ENCODE measurements around the gene SLCO1C1.

DNA sequence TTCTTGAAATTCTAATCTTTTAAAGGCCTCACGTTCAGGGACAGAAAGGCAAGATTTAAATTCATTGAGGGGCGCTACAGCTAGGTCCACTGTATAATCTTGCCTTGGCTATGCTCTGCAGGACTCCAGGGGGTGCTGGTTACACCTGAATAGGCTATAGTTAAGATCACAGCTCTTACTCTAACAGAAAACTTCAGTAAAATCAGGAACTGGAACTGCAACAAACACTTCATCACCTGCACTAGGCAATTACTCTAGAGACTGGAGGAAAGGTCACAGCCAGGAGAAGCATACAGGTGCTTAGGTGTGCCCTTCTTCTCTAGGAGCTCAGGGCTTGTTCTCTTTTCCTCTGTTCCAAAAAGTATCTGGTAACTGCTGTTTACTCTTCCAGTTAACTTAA, 20.9 kb downstream of the SLCO1C1 start:
- TF ChIP-seq SUZ12 (IDR thresholded peaks at IDR 0.05) (no peak), SP1 (IDR thresholded peaks at IDR 0.05) (no peak), FOXA1 (IDR thresholded peaks at IDR 0.05) (no peak), FOXM1 (IDR thresholded peaks at IDR 0.05; ENCODE audit: borderline replicate concordance) (no peak), FOXK2 (IDR thresholded peaks at IDR 0.05) (no peak), BHLHE40 (IDR thresholded peaks at IDR 0.05; ENCODE audit: borderline replicate concordance) (no peak), ELF4 (IDR thresholded peaks at IDR 0.05) (no peak)

Data from HEK293T (cell line).